ENCODE results near the gene CADM1. TPM values are rescaled to one million over a fixed set of nuclear protein-coding genes. Genes with fewer than 3 reads are reported as not detected.

Gene CADM1
- total RNA-seq, 2 donors from 2014 or later: 49.6 to 137 TPM

- no peak overlapping the region for H3K27ac ChIP-seq
- no peak overlapping the region for H3K4me3 ChIP-seq
- H3K27me3 ChIP-seq (replicated peaks; ENCODE audit: insufficient read depth): no peaks in the 10 kb centered on the region
- no peaks in the 10 kb centered on the region for H3K36me3 ChIP-seq
- no peak for DNase-seq (ENCODE audit: low spot score)
- intact Hi-C loops (cut with DNase I): loop anchor here (2.0 kb wide), 1 partner anchor 943 kb away; no protein-coding TSS in a partner anchor
- no peaks in the 10 kb centered on the region for H3K4me1 ChIP-seq (replicated peaks)
- H3K9me3 ChIP-seq: no peaks in the 10 kb centered on the region
- no peak for TF ChIP-seq POLR2A (IDR thresholded peaks at IDR 0.05)
- no peak for TF ChIP-seq CTCF (IDR thresholded peaks at IDR 0.05)
- no peak for TF ChIP-seq POLR2AphosphoS5 (IDR thresholded peaks at IDR 0.05)
- 71% methylated on average over 1 of the region's 1 CpG for WGBS
Measured at GRCh38 chr11:115333949-115334348, 170.3 kb downstream of the CADM1 start.

GRCh38 chr11:115333121-115333520 is 171.1 kb downstream of the CADM1 start:
- no peaks in the 10 kb centered on the region for H3K27me3 ChIP-seq (replicated peaks; ENCODE audit: insufficient read depth)
- no peaks in the 10 kb centered on the region for H3K36me3 ChIP-seq
- H3K4me3 ChIP-seq: no peak overlapping the region
- H3K4me1 ChIP-seq (replicated peaks): no peaks in the 10 kb centered on the region
- no peak for DNase-seq (ENCODE audit: low spot score)
- WGBS: 62% methylated on average over 2 of the region's 2 CpGs
- intact Hi-C loops (cut with DNase I): no loop called here
- TF ChIP-seq POLR2A (IDR thresholded peaks at IDR 0.05) (no peak), POLR2AphosphoS5 (IDR thresholded peaks at IDR 0.05) (no peak), CTCF (IDR thresholded peaks at IDR 0.05) (no peak)
- H3K9me3 ChIP-seq: no peaks in the 10 kb centered on the region
- H3K27ac ChIP-seq: no peak overlapping the region

GRCh38 chr11:115330684-115331482 is 173.3 kb downstream of the CADM1 start:
- H3K4me1 ChIP-seq (replicated peaks): no peaks in the 10 kb centered on the region
- 86% methylated on average over 3 of the region's 3 CpGs for WGBS
- no peak for DNase-seq (ENCODE audit: low spot score)
- no peak overlapping the region for H3K4me3 ChIP-seq
- H3K36me3 ChIP-seq: no peaks in the 10 kb centered on the region
- intact Hi-C loops (cut with DNase I): no loop called here
- H3K9me3 ChIP-seq: no peaks in the 10 kb centered on the region
- no peak overlapping the region for H3K27ac ChIP-seq
- H3K27me3 ChIP-seq (replicated peaks; ENCODE audit: insufficient read depth): no peaks in the 10 kb centered on the region
- no peak for TF ChIP-seq CTCF (IDR thresholded peaks at IDR 0.05)
- TF ChIP-seq POLR2AphosphoS5 (IDR thresholded peaks at IDR 0.05): no peak
- TF ChIP-seq POLR2A (IDR thresholded peaks at IDR 0.05): no peak

- H3K27ac ChIP-seq: no peak overlapping the region
- no peaks in the 10 kb centered on the region for H3K36me3 ChIP-seq
- no peaks in the 10 kb centered on the region for H3K9me3 ChIP-seq
- H3K4me3 ChIP-seq: no peak overlapping the region
- 65% methylated on average over 2 of the region's 2 CpGs for WGBS
- TF ChIP-seq POLR2AphosphoS5 (IDR thresholded peaks at IDR 0.05) (no peak), POLR2A (IDR thresholded peaks at IDR 0.05) (no peak), CTCF (IDR thresholded peaks at IDR 0.05) (no peak)
- DNase-seq (ENCODE audit: low spot score): no peak
- H3K27me3 ChIP-seq (replicated peaks; ENCODE audit: insufficient read depth): no peaks in the 10 kb centered on the region
- no peaks in the 10 kb centered on the region for H3K4me1 ChIP-seq (replicated peaks)
- intact Hi-C loops (cut with DNase I): no loop called here
Measured at GRCh38 chr11:115326526-115326925, 177.7 kb downstream of the CADM1 start.

- H3K27ac ChIP-seq: no peak overlapping the region
- H3K27me3 ChIP-seq (replicated peaks; ENCODE audit: insufficient read depth): no peaks in the 10 kb centered on the region
- no peaks in the 10 kb centered on the region for H3K4me1 ChIP-seq (replicated peaks)
- H3K4me3 ChIP-seq: no peak overlapping the region
- H3K9me3 ChIP-seq: no peaks in the 10 kb centered on the region
- no peaks in the 10 kb centered on the region for H3K36me3 ChIP-seq
- intact Hi-C loops (cut with DNase I): no loop called here
- no peak for TF ChIP-seq POLR2A (IDR thresholded peaks at IDR 0.05)
- no peak for TF ChIP-seq POLR2AphosphoS5 (IDR thresholded peaks at IDR 0.05)
- TF ChIP-seq CTCF (IDR thresholded peaks at IDR 0.05): no peak
- WGBS: 66% methylated on average over 1 of the region's 1 CpG
- no peak for DNase-seq (ENCODE audit: low spot score)
Measured at GRCh38 chr11:115325523-115325922, 178.7 kb downstream of the CADM1 start.

Data from prostate gland (tissue), 2 donors.